HG02973 (cell line): ENCODE measurements around the gene CBR4.
"Not testable (repeated sequence)": the region's sequence is repeated elsewhere in the genome, so short reads cannot be mapped to it uniquely, and the experiment has no call there.

Experiments used
- ATAC-seq: cut with Tn5 transposase; IDR thresholded peaks from one replicate; pipeline ENCODE4 v1.9.1; 2021; ENCODE audit warnings: moderate library complexity; ENCODE audit not compliant: unreplicated experiment

Gene CBR4

DNA sequence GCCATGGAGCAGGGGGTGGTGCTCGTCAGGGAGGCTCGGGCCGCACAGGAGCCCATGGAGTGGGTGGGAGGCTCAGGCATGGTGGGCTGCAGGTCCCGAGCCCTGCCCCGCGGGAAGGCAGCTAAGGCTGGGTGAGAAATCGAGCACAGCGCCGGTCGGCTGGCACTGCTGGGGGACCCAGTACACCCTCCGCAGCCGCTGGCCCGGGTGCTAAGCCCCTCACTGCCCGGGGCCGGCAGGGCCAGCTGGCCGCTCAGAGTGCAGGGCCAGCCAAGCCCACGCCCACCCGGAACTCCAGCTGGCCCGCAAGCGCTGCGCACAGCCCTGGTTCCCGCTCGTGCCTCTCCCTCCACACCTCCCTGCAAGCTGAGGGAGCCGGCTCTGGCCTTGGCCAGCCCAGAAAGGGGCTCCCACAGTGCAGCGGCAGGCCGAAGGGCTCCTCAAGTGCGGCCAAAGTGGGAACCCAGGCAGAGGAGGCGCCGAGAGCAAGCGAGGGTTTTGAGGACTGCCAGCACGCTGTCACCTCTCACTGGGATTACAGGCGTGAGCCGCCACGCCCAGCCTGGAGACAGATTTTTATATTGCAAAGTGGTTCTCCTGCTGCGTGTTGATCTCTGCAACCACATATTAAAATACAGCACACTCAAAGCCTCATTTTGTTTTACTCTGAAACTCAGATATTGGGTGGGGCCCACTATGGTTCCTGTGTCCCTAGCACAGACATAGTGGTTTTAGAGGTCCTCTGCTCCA, 26.0 kb upstream of the CBR4 start:
- ATAC-seq, result not testable (repeated sequence)

DNA sequence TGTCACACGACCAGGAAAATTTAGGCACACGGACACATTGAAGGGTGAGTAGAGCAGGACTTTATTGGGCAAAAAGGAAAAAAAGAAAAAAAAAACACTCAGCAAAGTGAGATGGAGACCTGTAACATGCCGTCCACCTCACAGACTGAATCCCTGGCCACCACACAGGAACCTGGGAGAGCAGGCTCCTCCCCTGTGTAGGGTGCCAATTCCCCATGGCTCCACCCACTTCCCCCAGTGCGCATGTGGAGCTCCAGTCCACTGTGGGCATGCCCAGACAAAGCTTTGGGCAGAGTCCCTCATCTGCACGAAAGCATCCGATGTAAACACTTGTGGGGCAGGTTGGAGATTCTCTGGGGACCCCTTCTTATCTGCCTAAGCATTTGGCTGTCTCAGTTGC, 23.6 kb upstream of the CBR4 start:
- ATAC-seq, result no peak

DNA sequence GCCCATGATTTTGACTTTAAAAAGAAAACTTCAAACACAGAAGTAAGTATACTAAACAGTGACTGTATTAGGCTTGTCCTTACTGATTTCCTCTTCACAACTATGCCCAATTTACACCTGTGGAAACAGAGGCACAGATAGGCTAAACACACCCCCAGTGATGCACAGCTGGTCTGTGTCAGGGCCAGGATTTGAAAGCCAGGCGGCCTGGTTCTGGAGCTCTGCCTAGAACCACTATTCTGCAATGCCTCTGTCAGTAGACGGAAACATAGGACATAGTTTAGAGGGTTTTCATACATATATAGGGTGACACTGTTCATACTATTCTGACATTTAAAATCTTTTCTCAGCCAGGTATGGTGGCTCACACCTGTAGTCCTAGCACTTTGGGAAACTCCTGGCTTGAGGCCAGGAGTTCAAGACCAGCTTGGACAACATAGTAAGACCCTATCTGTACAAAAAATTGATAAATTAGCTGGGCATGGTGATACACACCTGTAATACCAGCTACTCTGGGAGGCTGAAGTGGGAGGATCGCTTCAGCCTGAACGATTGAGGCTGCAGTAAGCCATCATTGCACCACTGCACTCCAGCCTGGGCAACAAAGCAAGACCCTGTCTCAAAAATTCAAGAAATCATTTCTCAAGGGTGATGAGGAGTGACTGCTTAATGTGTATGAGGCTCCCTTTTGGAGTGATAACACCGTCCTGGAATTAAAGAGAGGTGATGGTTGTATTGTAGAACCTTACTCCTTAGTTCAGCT, 23.0 kb upstream of the CBR4 start:
- no peak for ATAC-seq

DNA sequence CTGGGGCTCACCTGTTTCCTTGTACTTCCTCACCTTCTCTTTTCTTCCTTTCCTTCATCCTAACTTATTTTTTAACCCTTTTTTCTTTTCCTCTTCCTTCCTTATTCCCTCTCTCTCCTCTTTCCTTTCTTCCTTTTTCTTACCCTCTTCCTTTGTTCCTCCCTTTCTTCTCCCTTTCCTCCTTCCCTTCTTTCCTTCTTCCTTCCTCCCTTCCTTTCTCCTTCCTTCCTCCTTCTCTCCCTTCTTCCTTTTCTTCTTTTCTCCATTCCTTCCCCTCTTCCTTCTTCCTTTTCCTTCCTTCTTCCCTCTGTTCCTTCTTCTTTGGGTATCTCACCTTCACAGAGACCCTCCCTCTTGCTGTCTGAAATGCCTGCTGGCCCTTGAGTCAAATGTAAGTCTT, 22.1 kb upstream of the CBR4 start:
- ATAC-seq, result no peak

DNA sequence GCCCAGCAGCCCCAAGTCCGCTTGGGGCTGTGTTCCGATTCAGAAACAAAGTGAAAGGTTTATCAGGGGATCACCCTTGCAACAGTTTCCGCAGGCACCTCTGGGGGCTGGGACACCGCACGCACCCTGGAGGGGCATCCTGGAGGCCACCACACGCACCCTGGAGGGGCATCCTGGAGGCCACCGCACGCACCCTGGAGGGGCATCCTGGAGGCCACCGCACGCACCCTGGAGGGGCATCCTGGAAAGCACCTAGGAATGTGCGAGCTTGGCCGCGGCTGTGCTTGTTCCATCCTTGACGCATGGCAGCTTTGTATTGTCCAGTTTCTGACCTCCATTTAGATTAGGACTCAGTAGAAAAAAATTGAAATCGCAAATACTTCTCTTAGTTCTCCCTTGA, 21.3 kb upstream of the CBR4 start:
- ATAC-seq, result no peak

DNA sequence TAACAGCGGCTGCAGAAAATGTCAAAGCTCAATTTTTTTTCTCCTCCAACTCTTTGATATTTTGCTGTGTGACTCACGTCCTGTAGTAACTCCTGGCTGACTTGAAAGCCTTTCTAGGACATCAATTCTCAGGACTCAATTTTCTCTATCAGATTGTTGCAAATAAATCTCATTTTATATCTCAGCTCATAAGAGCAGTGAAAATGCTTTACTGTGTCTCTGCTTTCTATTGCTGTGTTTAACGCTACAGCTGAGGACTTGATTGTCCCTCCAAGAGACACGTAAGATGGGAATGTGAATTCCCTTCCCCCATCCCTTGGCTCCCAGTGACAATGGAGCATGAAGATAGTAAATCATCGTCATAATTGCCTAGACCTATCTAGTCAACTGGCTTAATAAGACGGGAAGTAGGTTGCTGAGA, 20.5 kb upstream of the CBR4 start:
- no peak for ATAC-seq

DNA sequence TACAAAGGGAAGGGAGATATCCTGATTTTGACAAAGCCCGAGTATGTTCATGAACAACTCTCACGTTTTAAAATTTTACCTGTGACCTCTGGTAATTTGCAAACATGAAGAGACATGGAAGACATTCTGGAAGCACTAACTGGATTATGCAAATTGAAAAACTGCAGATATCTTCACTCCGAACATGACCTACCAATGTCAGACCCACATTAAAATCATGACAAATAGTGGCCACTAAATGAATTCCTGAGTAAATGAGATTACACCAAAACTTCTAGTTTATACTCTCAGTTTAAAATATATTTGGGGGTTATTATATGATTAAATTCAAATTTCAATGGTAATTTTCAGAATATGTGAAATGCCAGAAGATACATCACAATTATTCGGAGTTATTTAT, 19.9 kb upstream of the CBR4 start:
- ATAC-seq, result no peak

DNA sequence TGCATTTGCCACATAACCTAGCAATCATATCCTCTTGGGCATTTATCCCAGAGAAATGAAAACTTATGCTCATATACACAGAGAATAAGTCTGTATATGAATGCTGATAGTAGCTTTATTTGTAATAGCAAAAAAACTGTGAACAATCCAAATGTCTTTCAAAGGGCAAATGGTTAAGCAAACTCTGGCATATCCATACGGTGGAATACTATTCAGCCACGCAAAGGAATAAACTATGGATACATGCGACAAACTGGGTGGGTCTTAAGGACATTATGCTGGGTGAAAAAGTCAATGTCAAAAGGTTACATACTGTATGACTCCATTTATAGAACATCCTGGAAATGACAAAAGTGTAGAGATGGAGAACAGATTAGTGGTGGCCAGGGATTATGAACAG, 17.6 kb upstream of the CBR4 start:
- no peak for ATAC-seq

DNA sequence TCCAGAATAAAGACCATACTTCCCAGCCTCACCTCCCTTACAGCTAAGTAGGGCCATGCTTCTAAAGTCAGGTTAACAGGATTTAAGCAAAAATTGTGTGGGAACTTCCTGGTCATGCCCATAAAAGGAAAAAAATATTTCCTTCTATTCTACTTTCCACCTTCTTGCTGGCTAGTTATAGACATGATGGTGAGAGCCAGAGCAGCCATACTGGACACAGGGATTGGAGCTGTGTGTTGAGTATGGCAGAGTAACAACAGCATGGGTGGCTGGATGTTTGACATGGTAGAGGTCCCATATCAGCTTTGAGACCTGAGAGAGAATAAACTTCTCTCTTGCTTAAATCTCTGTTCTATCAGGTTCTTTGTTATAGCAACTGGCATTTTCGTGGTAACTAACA, 15.1 kb upstream of the CBR4 start:
- no peak for ATAC-seq

DNA sequence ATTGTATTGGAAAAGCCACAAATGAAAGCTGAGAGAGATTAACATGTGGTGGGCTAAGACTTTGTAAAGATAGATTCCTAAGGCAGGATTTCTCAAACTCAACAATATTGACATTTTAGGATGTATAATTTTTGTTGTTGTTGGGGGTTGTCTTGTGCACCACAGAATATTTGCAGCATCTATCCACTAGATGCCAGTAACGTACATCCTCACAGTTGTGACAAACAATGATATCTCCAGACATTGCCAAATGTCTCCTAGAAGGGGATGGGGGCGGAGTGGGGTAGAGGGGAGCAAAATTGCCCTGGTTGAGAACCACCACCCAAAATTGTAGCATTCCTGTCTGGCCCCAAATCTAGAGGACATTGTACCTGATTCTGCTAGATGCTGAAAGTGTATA, 14.7 kb upstream of the CBR4 start:
- peak; percentile 83 for ATAC-seq

DNA sequence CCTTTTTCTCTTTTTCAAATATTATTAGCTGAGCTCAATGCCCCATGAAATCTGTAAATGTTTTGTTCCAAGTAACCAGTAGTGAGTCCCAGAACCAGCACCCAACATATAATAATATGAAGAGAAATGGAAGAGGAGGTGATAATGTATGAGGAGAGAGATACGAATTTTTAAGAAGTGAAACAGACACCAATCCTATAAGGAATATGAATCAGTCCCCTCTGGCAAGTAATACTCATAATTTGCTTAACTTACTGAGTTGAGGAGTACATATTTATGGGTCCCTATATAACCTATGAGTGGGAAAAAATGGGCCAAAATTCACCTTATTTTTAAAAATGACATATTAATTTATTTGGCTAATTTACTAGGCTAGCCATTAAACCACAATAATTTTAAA, 8.4 kb upstream of the CBR4 start:
- ATAC-seq, result no peak

DNA sequence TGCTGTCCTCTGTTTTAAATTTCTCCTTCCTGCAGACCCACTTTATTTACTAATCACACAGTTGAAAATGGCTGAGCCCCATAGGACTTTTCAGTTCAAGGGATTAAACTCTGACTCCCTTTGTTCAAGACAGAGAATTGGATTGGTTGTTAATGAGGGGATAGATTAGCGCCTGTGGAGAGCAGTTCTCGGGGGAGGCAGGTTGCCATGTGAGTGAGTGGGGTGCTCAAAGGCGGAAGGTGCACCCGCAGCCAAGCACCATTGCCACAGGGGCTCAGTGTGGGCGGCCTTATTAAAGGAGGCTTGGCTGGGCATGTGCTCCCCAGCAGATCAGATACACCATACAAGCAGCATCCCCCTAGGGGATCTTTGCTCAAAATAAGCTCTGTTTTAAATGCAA, 7.9 kb upstream of the CBR4 start:
- no peak for ATAC-seq

DNA sequence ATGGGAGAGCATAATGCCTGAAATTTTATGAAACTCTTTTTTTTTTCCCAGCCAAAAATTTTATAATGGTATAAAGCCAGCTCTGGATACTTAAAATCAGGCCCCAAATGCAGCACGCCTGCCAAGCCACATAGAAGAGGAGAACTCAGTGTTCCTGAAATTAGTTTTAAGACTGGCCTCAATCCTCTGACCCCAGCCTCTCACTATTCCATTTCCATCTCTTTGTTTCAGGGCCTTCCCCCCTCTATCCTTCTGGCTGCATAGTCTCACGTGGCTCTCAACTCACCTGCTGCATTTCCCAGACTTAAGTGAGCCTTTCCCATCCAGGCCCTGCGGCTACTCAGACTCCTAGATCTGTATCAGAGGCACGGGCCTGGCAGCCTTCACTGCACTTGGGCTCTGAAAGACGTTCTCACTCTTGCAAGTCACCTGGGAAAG, 5.2 kb upstream of the CBR4 start:
- ATAC-seq, result no peak

DNA sequence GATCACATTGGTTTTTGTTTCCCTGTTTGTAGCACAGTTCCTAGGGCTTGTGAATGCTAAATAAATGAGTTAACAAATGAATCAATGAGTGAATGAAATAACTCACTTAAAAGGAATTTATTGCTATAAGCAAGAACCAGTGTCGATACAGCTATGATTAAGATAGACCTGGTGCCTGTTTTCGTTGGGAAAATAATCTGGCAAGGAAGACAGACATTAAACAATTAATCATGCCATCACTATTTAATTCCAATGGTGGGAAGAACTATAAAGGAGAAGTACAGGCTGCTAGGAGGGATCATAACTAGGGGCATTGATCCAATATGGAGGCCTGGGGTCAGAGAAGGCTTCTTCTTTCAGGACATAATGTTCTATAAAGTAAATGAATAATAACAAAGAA, 4.5 kb upstream of the CBR4 start:
- ATAC-seq, result no peak

DNA sequence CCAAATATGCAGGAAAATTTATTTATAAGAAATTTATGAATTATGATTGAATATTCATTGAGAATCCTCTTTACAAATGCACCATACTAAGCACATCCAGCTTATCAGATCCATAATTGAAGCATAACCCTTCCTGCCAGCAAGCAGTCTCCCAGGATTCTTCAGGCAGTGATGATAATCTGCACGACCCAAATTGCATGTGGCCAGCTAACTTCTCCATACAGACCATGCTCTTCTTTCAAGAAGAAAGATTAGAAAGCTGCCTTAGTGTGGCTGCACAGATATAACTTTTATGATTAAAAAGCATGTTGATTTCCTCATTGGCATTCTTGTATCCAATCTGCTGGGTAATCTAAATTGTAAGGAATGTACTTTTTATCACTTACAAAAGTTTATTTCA, 3.3 kb upstream of the CBR4 start:
- no peak for ATAC-seq

DNA sequence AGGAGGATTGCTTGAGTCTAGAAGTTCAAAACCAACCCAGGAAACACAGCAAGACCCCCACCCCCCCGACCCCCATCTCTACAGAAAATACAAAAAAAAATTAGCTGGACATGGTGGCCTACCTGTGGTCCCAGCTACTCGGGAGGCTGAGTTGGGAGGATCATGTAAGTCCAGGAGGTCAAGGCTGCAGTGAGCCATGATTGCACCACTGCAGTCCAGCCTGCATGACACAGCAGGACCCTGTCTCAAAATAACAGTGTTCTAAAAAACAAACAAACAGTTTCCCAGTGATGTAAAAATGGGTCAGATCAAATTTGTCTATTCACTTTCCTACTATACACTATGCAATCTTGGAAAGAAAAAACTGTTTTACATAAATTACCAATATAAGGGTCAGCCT, 2.0 kb upstream of the CBR4 start:
- ATAC-seq, result no peak

DNA sequence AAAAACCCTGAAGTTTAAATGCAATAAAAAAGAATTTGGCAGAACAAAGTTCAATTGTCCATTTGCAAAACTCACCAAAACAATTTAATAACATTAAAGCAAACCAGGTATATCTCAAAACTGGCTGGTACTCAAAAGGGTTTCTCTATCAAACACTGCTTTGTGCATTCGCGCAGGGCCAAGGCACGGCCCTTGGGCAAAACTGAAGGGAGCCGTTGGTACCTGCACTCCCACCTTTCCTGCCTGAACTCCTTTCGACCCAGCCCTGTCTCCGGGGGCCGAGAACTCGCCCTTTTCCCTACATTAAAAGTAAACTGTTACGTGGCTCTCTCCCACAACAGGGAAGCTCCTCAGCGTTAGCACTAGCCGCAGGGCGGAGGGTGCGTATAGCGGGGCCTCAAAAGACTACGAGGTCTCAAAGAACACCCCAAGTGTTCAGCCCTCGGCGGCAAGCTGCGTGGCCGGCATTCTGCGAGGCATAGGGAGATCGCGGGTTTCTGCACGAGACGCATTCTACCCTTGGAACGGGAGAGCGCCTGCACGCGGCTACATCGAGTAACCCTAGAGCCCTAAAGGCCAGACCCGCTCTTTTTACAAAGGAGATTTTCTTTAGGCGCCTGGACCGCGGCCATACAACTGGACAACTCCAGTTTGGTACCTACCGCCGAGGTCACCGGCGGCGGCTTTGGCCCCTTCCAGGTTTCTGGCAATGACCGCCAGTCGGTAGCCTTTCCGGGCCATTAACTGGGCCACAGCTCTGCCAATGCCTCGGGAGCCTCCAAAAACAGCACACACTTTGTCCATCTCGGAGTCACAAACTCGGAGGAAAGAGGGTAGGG, 550 bp downstream of the CBR4 start:
- ATAC-seq, result peak; percentile 33

DNA sequence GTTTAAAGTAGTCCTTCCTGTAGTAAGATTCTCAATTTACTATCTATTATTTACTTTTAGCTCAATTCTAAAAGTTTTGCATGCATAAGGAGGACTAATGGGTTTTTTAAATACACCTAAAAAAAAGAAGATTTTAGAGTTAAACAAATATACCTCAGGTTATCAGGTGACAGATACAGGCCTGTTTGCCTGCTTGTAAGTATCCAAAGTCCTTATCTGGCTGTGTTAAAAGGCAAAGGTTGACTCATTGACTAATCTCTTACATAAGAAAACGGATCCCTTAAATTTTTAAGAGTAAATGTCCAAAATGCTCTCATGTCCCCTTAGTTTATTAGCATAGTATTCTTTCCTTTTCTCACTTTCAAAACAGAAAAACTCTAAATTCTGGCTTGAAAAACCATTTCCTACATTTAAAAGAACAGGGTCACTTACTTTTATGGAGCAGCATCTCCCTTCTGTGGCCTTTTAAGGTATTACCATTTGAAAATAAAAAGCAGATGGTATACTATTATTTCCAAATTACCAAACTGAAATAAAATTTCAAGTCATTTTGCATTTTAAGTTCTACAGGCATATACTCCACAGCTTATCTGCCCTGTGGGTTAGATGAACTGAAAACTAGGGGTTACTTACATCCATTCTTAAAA, 4.5 kb downstream of the CBR4 start:
- no peak for ATAC-seq

DNA sequence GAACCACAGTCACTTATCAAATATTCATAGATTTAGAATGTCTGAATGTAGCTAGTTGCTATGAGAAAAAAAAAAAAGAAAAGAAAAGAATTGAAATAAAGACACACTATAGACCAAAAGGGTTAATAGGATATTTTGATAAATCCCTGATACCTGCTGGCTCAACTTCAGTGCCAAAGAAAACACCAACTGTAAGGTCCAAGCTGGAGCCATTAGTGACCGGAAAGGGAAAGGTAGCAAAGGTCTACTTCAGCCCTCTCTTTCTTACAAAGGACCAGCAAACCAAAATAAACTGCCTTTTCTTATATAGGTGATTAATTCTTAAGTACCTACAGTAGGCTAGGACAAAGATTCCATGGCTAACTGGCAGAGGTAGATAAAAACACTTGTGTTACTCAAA, 9.7 kb downstream of the CBR4 start:
- no peak for ATAC-seq

DNA sequence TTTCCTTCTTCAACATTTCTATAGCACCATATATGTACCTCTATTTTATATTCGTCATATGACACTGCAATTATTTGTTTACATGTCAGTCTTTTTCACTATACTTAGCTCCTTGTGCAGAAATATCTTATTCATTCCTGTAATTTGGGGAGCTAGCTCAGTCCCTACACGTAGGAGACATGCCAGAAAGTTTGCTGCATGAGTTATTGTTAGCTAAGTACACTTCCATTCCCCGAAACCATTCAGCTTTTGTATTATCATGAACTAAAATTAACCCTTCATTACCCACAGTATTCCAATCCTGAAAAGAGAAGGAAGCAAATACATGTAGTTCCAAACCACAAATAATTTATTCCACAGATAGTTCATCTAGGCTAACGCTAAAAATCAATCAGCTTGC, 10.2 kb downstream of the CBR4 start:
- no peak for ATAC-seq

DNA sequence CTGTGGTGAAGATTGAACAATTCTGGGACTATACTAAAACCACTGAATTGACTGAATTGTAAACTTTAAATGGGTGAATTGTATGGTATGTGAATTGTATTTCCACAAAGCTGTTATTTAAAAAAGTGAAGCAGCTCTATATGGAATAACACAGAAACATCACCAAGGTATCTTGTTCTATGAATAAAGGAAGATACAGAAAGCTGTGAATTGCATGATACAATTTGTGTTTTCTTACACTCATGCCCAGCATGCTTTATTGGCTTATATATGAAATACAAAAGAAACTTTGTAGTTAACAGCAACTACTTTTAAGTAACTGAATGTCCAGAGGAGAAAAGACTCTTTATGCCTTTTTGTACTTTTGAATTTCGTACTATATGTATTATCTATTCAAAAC, 11.5 kb downstream of the CBR4 start:
- no peak for ATAC-seq
